Measurements from ENCODE around the gene ARHGEF7. TPM values are rescaled to one million over a fixed set of nuclear protein-coding genes. Genes with fewer than 3 reads are reported as not detected.

Gene ARHGEF7
- total RNA-seq, 1 experiment from 2014 or later, result 46.2 TPM

DNA sequence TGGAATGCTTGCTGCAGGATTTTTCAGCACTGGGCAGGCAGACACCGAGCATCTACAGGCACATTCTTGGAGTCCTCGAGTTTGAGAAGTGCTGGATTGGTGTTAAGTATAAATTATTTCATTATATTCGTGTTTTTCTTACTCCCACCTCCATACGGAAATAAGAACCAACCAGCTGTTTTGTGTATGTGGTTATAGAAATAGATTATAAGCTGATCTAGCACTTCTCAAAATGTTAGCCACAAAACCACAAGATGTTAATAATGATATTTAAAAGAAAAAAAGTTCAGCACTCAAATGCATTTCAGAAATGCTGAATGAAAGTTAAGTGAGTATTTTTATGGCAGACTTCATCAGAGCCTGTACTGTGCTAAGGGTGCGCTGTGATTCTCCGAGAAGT, 181.3 kb downstream of the ARHGEF7 start:
- RAD21 ChIA-PET (ENCODE audit: low non-redundant PET in 1 of 2, low total read pairs in 2 of 2, uncharacterized antibody in 2 of 2, unreplicated experiment in 2 of 2), result no interaction called here
- Histone ChIP-seq H3K36me3 (ENCODE audit: control insufficient read depth in 1 of 2, insufficient read depth in 2 of 2, low read length in 2 of 2) (peaks cover 5 to 7% of the 10 kb centered on the region in 2 experiments; a peak in 2 of 4 replicates), H3K9ac (ENCODE audit: low read length) (no peak overlapping the region), H3K27me3 (ENCODE audit: insufficient read depth, low read length) (no peaks in the 10 kb centered on the region), H3K79me2 (ENCODE audit: insufficient read depth, low read length) (no peaks in the 10 kb centered on the region), H3K4me1 (ENCODE audit: control insufficient read depth in 1 of 2, insufficient read depth in 2 of 2, low read length in 2 of 2) (no peaks in the 10 kb centered on the region), H3K4me2 (ENCODE audit: low read length) (no peak overlapping the region), H3K9me2 (ENCODE audit: insufficient read depth) (no peaks in the 10 kb centered on the region), H2AFZ (ENCODE audit: low read depth, low read length, poor library complexity, severe bottlenecking) (no peak overlapping the region), H3K4me3 (replicated peaks in 1 of 2; ENCODE audit: low read depth in 1 of 2, low read length in 2 of 2) (no peak overlapping the region), H4K20me1 (ENCODE audit: insufficient read depth) (no peaks in the 10 kb centered on the region), H3K27ac (ENCODE audit: low read depth, low read length) (no peak overlapping the region), H3K9me3 (ENCODE audit: control insufficient read depth in 1 of 2, insufficient read depth in 1 of 2, low read depth in 1 of 2, low read length in 2 of 2) (no peaks in the 10 kb centered on the region)
- no peak for TF ChIP-seq ZFX (IDR thresholded peaks at IDR 0.05)
- TF ChIP-seq POLR2A (IDR thresholded peaks at IDR 0.05; ENCODE audit: borderline replicate concordance, extremely low read depth, insufficient read depth, insufficient read length), result no peak
- TF ChIP-seq, protein P1, sequence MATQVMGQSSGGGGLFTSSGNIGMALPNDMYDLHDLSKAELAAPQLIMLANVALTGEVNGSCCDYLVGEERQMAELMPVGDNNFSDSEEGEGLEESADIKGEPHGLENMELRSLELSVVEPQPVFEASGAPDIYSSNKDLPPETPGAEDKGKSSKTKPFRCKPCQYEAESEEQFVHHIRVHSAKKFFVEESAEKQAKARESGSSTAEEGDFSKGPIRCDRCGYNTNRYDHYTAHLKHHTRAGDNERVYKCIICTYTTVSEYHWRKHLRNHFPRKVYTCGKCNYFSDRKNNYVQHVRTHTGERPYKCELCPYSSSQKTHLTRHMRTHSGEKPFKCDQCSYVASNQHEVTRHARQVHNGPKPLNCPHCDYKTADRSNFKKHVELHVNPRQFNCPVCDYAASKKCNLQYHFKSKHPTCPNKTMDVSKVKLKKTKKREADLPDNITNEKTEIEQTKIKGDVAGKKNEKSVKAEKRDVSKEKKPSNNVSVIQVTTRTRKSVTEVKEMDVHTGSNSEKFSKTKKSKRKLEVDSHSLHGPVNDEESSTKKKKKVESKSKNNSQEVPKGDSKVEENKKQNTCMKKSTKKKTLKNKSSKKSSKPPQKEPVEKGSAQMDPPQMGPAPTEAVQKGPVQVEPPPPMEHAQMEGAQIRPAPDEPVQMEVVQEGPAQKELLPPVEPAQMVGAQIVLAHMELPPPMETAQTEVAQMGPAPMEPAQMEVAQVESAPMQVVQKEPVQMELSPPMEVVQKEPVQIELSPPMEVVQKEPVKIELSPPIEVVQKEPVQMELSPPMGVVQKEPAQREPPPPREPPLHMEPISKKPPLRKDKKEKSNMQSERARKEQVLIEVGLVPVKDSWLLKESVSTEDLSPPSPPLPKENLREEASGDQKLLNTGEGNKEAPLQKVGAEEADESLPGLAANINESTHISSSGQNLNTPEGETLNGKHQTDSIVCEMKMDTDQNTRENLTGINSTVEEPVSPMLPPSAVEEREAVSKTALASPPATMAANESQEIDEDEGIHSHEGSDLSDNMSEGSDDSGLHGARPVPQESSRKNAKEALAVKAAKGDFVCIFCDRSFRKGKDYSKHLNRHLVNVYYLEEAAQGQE (IDR thresholded peaks at IDR 0.05; ENCODE audit: low read depth), result no peak
- TF ChIP-seq CBX3 (IDR thresholded peaks at IDR 0.05; ENCODE audit: low read depth), result no peak
- TF ChIP-seq POLR2AphosphoS5 (IDR thresholded peaks at IDR 0.05; ENCODE audit: low read depth, low read length), result no peak
- no peak for TF ChIP-seq SP1 (IDR thresholded peaks at IDR 0.05; ENCODE audit: low read depth)
- no peak for TF ChIP-seq YY1 (IDR thresholded peaks at IDR 0.05; ENCODE audit: extremely low read depth, insufficient replicate concordance, low read depth, low read length)
- no peak for TF ChIP-seq CTCF (IDR thresholded peaks at IDR 0.05 in 2 of 3, conservative IDR thresholded peaks at IDR 0.05 in 1 of 3; ENCODE audit: borderline replicate concordance in 1 of 3, insufficient read depth in 1 of 3, low read depth in 2 of 3, low read length in 2 of 3)
- no peak for TF ChIP-seq ELF1 (IDR thresholded peaks at IDR 0.05; ENCODE audit: borderline replicate concordance, low read depth)
- no peak for TF ChIP-seq TCF7L2 (IDR thresholded peaks at IDR 0.05; ENCODE audit: borderline replicate concordance, extremely low read depth, insufficient read depth, insufficient read length)
- no peak for TF ChIP-seq ATF3 (IDR thresholded peaks at IDR 0.05)
- no peak for TF ChIP-seq FOSL1 (IDR thresholded peaks at IDR 0.05; ENCODE audit: low read depth)
- no peak for TF ChIP-seq ZNF274 (IDR thresholded peaks at IDR 0.05; ENCODE audit: low read depth, low read length)
- CTCF ChIA-PET, result no interaction called here
- intact Hi-C loops (cut with micrococcal nuclease), result no loop called here
- POLR2A ChIA-PET, result no interaction called here
- BruUV-seq (replicated peaks), result no TSS peak
- ATAC-seq (no peak), DNase-seq (ENCODE audit: low read depth, low spot score) (no peak)
